ENCODE data around the gene NAPEPLD.
"Not testable (repeated sequence)": the region's sequence is repeated elsewhere in the genome, so short reads cannot be mapped to it uniquely, and the experiment has no call there.

DNA sequence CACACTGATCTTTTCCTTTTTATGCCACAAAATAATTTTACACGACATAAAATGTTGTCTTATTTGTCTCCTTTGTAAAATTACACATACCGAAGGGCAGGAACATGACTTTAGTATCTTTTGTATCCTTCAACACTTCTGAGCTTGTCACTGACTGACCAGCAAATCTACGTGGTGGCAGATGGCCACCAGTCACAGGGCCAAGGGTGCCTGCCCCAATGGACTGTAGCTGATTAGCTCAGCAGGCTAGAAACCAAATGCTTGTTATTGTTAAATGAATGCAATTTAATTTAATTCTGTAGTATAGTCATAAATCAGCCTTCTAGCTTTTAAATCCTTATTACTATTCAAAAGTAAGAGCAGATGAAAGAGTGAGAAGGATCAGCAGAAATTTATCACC is 49.2 kb upstream of the NAPEPLD start:
- TF ChIP-seq, protein P1, sequence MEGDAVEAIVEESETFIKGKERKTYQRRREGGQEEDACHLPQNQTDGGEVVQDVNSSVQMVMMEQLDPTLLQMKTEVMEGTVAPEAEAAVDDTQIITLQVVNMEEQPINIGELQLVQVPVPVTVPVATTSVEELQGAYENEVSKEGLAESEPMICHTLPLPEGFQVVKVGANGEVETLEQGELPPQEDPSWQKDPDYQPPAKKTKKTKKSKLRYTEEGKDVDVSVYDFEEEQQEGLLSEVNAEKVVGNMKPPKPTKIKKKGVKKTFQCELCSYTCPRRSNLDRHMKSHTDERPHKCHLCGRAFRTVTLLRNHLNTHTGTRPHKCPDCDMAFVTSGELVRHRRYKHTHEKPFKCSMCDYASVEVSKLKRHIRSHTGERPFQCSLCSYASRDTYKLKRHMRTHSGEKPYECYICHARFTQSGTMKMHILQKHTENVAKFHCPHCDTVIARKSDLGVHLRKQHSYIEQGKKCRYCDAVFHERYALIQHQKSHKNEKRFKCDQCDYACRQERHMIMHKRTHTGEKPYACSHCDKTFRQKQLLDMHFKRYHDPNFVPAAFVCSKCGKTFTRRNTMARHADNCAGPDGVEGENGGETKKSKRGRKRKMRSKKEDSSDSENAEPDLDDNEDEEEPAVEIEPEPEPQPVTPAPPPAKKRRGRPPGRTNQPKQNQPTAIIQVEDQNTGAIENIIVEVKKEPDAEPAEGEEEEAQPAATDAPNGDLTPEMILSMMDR (optimal IDR thresholded peaks at IDR 0.05 in 1 of 3, IDR thresholded peaks at IDR 0.05 in 1 of 3, conservative IDR thresholded peaks at IDR 0.05 in 1 of 3; ENCODE audit: extremely low read depth in 1 of 3, insufficient read depth in 2 of 3, low read length in 3 of 3) = not testable (repeated sequence)
- TF ChIP-seq EZH2 (IDR thresholded peaks at IDR 0.05; ENCODE audit: low read length) = not testable (repeated sequence)
